ENCODE data around the gene POU5F1.
"Not testable (repeated sequence)": the region's sequence is repeated elsewhere in the genome, so short reads cannot be mapped to it uniquely, and the experiment has no call there.

The POU5F1 gene

GRCh38 chr6:31165064-31165832 is 5.2 kb downstream of the POU5F1 start:
- DNase-seq, result not testable (repeated sequence)

- DNase-seq, result not testable (repeated sequence)
These were observed 5.9 kb downstream of the POU5F1 start for GRCh38 chr6:31164475-31165063.

- no peak for DNase-seq
These were observed 6.6 kb downstream of the POU5F1 start for GRCh38 chr6:31163922-31164321.

GRCh38 chr6:31162463-31163165 is 7.9 kb downstream of the POU5F1 start:
- DNase-seq, result no peak

GRCh38 chr6:31161216-31162126 is 9.0 kb downstream of the POU5F1 start:
- DNase-seq, result no peak

- no peak for DNase-seq
These were observed 11.3 kb downstream of the POU5F1 start for GRCh38 chr6:31158863-31159855.

- peak; percentile 96 to 98 for DNase-seq
These were observed 12.2 kb downstream of the POU5F1 start, which contains the start of gene TCF19 for GRCh38 chr6:31158140-31158862. Gene TCF19, plus strand, starts transcription at chr6:31158589. Its CDS starts 881 bp downstream, at chr6:31159470.

- DNase-seq, result no peak
These were observed 12.9 kb downstream of the POU5F1 start, which contains the start of gene CCHCR1 for GRCh38 chr6:31157513-31158139. Gene CCHCR1, minus strand, starts transcription at chr6:31157802. Its CDS starts 202 bp downstream, at chr6:31157600.

GRCh38 chr6:31156641-31157040 is 13.8 kb downstream of the POU5F1 start:
- DNase-seq, result no peak

- DNase-seq, result no peak
These were observed 16.0 kb downstream of the POU5F1 start for GRCh38 chr6:31154436-31154835.

GRCh38 chr6:31152781-31153180 is 17.7 kb downstream of the POU5F1 start:
- DNase-seq, result no peak

GRCh38 chr6:31149827-31150447 is 20.5 kb downstream of the POU5F1 start:
- no peak for DNase-seq

- DNase-seq, result no peak
These were observed 25.1 kb downstream of the POU5F1 start for GRCh38 chr6:31145386-31145785.

GRCh38 chr6:31144970-31145340 is 25.5 kb downstream of the POU5F1 start:
- DNase-seq, result no peak

GRCh38 chr6:31144296-31144969 is 26.0 kb downstream of the POU5F1 start:
- DNase-seq, result no peak

GRCh38 chr6:31143148-31143547 is 27.3 kb downstream of the POU5F1 start:
- no peak for DNase-seq

GRCh38 chr6:31142361-31142761 is 28.1 kb downstream of the POU5F1 start:
- no peak for DNase-seq

- DNase-seq, result no peak
These were observed 29.8 kb downstream of the POU5F1 start for GRCh38 chr6:31140643-31141042.

- DNase-seq, result no peak
These were observed 30.9 kb downstream of the POU5F1 start for GRCh38 chr6:31139599-31139998.
